Embryonic facial prominence (tissue), 1 donor: ENCODE measurements around the gene RYR3.
"Not testable (repeated sequence)": the region's sequence is repeated elsewhere in the genome, so short reads cannot be mapped to it uniquely, and the experiment has no call there.

Experiments used
- DNase-seq: peaks from one replicate; pipeline ENCODE4 v3.0.0-alpha.2; 2016; ENCODE audit errors: extremely low spot score

Gene RYR3

DNA sequence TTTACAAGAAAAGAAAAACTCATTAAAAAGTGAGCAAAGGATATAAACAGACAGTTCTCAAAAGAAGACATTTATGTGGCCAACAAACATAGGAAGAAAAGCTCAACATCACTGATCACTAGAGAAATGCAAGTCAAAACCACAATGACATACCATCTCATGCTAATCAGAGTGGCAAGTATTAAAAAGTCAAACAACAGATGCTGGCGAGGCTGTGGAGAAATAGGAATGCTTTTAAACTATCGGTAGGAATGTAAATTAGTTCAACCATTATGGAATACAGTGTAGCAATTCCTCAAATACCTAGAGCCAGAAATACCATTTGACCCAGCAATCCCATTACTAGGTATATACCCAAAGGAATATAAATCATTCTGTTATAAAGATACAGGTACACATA is 267.1 kb downstream of the RYR3 start:
- DNase-seq, result not testable (repeated sequence)

DNA sequence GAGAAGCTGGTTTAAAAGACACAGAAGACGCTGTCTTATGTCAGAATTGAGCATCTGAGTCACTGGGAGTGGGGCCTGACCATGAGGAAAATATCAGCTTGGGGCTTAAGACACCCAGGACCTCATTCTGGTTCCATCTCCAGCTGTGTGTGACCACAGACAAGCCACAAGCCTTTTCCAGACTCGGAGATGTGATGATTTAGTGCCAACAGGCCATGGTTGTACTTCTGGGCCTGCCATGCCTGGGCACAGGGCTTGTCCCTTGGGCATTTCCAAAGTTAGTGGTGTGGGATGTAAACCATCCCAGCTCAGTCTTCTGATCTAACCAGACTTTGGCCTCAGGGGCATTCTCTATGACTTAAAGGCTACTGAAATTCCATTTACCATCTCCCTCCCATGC is 269.8 kb downstream of the RYR3 start:
- no peak for DNase-seq

DNA sequence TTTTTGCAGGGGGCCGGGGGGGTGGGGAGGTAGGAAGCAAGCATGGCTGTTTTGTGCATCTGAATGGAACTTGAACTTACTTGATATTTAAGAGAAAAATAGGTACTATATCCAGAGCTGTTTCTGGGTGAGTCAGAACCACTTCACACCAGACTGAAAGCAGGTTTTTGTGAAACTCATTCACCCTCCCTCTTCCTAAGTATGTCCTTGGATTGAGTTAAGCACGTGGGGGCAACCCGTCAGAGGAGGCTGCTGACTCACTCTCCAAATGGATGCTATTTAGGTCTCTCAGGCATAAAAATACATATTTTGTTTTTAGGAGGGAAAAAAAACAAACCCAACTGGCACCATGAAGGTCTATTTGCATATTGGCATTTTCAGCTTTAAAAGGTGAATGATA is 270.3 kb downstream of the RYR3 start:
- DNase-seq, result no peak

DNA sequence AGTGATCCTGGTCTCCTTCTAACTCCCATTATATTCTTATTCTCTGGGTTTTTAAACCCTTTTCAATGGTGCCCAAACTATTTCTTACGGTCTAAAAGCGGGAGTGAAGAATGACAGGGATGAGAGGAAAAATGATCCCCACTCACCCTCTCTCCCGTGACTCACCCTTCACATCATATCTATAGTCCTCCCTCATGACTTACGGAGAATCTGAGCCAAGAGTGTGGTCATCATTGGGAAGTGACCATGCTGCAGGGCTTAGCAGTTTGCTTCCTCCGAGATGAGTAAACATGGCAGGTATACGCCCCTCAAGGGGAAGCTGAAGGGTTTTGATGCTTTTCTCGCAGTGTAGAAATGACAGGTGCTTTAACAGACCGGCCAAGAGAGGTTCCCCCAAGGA is 274.0 kb downstream of the RYR3 start:
- DNase-seq, result no peak

DNA sequence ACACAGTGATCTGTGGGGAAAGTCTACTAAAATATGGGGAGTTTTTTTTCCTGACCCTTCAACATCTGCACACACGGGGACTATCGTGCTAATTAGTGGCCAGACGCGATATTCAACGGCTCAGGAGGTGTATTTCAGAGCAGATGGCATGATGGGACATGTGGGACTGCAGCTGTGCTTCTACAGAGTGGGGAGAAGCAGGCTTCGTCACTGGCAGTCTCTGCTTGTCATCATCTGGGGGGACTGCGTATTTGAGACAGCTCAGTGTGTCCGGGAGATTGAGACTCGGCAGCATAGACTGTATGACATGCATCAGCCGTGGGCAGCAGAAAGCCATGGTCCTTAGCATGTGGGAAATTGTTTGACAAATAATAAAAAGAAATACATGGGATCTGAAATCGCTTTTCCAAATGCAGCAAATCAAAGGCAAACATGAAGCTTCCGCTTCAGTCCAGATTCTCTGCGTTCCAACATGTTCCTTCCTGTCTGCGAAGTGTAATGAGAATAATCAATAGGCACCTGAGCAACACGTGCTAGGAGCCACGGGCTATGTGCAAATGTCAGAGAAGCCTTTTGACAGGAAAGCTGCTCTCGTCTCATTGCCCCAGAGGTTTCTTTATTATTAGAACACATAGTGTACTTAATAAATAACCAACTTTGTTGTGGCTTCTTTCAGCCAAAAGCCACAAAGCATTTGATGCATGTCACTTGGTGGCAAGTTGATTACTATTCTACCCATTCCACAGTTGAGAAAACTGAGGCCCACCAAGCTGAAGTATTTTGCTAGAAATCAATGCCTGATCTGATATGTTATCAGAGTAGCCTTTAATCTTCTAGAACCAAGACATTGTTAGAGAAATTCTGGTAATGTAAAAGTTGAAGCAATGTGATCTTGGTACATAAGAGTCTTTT is 276.3 kb downstream of the RYR3 start:
- no peak for DNase-seq

DNA sequence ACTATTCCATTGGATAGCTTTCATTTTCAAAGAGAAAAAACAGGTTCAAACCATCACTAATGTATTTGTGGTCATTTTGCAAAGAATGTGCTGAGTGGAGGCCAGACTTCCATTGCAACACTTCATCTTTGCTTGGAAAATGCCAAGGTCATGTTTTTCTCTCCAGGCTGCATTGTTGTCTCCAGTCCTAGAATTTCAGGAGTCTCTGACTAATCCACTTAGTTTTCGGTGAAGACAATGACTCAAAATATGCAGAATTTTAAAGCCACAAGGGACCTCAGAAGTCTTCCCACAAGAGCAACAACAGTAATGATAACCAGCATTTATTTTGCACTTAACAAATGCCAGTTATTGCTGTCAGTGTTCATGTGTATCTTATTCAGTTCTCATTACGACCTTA is 277.0 kb downstream of the RYR3 start:
- no peak for DNase-seq

DNA sequence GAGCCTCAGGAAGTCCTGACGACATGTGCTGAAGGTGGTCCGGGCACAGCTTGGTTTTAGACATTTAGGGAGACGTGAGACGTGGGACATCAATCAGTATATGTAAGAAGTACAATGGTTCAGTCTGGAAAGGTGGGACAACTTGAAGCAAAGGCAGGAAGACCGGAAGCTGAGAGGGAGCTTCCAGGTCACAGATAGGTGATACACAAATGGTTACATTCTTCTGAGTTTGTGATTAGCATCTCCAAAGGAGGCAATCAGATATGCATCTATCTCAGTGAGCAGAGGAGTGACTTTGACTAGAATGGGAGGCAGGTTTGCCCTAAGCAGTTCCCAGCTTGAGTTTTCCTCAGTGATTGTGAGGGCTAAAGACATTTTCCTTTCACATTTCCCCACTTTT is 282.1 kb downstream of the RYR3 start:
- DNase-seq, result no peak

DNA sequence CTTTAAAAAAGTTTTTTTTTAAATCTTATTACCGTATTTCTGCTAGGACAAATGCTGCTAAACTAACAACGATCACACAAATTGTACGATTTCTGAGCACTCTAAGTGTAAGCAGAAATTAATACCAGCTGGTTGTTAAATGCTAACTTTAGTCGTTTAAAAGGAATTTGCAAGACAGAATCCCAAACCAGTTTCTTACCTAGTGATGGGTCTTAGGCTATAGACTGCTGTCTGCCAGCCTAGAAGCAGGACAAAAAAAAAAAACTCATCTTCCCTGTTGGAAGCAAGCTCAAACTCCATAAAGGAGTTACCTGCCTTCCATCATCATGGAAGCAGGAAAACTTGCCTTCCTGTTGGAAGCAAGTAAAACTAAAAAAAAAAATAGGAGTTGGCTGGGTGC is 287.6 kb downstream of the RYR3 start:
- DNase-seq, result not testable (repeated sequence)

DNA sequence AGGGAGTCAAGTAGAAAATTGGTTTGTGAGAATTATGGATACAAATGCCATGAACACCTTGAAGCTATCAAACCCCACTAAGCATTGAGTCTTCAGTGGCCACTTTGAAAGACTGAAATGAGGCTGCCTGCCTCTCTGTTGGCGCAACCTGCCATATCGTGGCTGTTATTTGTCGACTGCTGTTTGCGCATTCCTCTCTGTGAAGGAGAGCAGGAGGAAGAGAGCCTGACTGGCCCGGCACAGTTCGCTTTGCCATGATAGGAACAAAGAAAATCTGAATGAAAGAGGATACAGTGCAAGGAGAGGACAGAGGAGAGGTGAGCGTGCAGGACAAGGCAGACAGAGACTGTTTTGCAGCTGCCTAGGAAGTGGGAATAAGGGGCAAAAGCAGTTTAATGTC is 289.4 kb downstream of the RYR3 start:
- no peak for DNase-seq

DNA sequence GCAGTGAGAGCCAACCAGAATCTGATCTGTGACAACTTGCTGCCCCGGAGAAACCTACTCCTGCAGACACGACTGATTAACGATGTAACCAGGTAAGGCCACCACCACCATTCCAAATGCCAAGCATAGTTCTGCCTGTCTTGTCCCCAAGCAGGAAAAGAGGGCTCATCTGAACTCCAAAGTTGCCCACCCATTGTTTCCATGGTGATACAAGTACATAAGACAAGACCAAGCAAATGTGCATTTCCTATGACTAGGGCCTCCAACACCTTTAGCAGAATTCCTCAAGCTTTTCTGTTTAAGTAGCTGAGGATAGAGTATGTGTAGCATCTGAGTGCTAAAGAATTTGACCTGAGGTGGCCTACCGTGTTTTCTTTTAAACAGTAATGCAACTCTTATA is 290.7 kb downstream of the RYR3 start:
- DNase-seq, result no peak

DNA sequence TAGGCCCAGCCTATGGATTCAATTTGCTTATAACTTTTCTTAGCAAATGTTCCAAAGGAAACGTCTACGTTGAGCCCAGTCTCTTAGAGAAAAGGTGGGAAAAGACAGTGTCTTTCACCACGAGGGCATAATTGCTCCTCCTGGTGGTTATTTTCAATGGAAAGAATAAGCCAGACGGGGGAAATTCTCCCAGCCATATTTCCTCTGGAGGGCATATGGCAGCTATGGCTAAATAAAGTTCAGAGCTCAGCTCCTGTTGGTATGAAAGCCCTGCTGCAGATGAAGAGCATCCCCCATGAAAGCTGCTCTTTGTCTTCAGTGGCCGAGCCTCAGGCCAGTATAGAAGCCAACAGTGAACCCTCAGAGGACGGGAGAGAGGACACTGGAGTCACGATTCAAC is 297.9 kb downstream of the RYR3 start:
- no peak for DNase-seq

DNA sequence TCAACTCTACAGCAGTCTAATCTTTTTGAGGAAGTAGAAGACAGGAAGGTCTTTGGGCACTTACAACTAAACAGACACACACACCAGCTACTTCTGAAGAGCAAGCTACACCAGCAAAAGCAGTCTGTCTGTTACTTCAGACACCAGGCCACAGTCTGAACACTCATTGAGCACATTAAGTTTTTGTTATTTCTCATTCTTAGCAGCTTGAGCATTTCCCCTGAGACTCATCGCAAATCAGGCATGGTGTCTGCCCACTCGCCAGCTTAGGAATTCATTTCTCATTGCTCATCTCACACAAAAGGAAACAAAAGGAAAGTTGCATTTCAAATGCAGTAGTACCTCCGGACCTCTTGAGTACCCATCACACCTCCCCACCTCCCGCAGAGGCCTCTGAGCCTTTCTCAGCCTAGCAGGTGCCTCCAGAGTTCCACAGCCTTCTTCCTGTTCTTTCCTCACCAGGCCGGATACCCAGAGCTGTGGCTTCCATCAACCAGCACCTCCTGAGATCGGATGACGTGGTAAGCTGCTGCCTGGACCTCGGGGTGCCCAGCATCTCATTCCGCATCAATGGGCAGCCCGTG is 302.0 kb downstream of the RYR3 start:
- DNase-seq, result no peak

DNA sequence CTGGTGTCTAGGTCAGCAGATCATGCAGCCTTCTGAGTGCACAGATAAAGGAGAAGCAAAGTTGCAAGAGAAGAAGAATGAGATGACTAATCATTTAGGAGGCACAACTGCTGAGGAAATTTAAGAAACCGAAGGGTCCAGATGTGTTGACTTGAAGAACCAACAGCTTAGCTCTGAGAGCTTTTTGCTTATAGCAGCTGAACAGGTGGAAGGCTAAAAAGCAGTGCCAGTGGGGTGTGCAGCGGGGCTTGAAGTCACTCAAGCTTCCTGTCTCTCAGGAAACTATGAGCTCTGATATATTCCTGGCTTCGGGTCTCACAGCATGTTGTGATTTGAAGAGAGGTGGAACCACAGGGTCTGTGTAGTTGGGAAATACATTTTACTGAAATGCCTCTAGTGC is 305.7 kb downstream of the RYR3 start:
- DNase-seq, result no peak

DNA sequence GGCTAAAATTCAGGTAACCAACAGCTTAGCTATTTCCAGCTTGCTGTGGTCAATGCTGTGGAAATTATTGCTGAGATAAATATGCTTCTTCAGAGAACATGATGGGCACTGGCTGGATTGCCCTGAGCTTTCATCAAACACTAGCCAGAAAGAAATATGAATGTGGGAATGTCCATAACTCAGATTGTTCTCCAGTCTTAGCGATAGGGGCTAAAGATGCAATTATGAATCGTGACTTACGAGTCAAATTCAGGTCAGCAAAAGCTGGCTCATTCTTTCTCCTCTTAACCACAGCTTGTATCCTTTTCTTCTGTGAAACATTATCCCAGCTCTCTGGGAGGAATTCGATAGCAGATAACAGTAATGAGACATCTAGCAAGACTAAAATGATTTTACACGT is 307.6 kb downstream of the RYR3 start:
- no peak for DNase-seq

DNA sequence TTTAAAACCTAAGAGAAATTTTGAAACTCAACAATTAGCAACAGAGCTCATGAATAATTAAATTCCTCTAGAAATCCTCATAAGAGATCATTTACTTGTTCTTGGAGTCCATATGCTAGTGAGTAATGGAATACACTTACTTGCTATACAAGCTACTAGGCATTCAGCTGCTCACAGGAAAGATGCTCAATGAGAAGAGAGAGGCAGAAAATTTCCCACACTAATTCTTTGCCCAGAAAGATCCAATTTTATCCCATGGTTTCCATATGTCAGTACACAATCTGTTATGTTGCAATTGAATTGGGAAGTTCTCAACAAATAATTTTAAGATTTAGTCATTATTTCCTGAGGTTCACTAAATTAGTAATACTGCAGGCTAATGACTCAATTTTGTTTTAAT is 310.4 kb downstream of the RYR3 start:
- DNase-seq, result no peak

DNA sequence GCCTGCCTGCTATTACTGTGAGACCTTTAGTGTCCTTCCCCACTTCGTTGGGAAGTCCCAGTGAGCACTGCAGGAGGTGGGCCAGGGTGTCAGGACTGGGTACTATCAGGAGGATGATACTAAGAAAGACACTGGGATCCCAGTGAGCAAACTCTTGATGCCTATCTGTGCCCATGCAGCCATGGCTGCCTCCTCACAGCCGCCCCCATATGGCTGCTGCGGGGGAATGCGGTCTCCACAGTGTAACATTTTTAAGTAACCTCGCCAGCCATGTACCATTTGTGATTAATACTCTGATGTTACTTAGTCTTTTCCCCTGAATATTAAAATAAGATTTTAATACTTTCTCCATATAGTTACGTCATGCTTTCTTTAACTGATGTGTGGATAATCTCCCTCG is 312.2 kb downstream of the RYR3 start:
- no peak for DNase-seq

DNA sequence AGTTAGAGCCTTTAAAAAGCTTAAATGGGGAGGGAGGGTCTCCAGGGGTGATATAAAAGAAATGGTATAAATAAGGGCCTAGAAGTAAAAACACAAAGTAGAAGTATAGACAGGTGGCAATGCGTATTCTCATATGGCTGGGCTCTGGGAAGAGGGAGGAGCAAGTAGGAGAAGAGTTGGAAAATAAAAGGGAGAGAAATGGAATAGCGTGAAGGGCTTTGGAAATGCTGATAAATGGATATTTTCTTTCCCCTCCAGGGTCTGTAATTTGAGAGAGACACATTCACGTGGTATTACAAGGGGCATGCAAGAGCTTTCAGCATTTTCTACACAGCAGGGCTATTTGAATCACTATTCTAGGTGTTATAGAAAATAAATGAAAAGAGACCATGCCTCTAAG is 313.7 kb downstream of the RYR3 start:
- no peak for DNase-seq

DNA sequence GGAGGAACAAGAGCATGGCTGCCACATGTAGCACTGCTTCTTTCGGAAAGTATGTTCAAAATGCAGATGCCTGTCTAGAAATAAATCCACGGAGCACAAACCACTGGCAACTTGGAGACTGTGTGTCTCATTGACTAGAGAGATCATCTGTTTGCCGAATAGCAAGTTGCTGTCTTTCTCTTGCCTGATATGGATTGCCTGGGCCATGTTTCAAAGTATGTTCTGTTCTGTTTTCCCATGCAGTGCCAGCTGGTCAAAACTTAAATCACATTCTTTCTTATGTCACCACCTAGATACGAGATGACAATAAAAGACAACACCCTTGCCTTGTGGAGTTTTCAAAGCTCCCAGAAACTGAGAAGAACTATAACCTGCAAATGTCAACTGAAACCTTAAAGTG is 318.9 kb downstream of the RYR3 start:
- no peak for DNase-seq

DNA sequence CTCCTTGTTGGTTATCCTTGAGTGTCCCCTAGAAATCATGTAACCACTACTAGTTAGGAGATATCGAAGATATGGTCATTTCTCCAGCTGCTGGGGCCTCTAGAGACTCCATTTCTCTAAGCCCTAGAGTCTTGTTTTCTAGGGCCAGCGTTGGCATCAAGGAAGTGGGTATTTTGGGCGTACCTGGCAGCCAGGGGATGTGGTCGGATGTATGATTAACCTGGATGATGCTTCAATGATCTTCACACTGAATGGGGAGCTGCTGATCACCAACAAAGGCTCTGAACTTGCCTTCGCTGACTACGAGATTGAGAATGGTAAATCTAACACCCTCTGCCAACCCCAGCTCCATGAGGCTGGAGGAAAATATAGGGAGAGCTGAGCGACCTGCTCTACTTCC is 325.5 kb downstream of the RYR3 start:
- DNase-seq, result no peak

DNA sequence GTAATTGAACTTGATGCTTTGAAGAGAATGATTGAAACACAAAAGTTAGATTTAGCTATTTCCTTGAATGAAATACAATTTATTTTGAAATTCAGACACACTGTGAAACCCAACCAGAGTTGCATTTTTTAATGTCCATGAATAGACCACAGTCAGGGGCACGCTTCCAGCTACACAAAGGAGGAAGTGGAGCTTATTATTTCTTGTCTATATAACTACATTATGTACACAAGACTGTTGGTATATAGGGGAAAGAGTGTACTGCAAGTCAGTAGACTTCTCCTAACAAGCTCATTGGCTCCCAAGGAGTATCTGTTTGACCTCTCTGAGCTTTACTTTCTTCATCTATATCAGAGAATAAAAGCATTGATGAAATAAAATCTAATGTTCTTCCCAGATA is 326.2 kb downstream of the RYR3 start:
- DNase-seq, result no peak

DNA sequence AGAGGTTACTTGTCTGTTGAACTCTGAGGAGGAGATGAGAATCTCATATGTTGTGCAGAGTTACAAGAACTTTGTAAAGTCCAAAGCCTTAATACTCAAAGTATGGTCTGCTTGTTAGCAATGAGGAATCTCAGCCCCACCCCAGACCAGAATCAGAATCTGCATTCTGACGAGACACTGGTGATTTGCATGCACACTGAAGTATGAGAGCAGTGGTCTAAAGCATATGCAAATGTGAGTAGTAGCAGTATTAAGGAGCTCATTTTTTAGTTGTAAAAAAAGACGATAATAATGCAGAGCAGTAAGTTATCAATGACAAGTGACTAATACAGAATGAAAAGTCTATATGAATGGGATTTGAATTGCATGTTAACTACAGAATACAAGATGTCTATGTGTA is 327.7 kb downstream of the RYR3 start:
- DNase-seq, result no peak

DNA sequence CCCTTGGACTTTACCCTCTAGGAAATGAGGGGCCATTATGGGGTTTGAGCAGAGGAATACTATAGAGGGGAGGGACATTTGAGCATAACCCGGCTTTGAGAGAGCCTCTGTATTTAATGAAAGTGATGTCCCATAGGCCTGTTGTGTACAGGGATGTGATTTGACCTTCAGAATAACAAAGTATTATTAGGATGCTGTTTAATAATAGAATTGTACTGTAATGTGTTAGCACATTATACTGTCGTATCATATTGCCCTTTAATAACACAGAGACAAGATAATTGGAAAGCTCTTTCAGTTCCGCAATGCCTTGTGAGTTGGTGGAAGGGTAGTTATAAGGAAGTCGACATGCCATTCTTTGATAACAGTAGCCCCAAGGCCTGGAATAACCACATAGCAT is 328.3 kb downstream of the RYR3 start:
- DNase-seq, result no peak

DNA sequence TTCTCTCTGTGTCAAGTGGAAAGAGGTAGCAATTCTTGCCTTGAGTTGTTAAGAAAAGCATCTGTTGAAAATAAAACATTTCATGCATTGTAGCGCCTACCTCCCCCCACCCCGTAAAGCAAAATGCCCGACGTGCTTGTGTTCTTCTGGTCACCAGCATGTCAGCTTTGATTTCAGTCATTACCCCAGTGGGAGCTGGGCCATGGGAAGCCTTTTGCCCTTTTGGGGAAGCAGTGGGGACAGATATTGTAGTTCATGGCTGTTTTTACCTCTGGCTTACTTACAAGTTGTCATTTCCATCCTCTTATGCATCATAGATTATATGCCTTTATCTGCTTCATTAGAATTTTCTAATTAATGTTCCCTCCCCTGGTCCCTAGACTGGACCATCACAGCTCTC is 328.7 kb downstream of the RYR3 start:
- no peak for DNase-seq

DNA sequence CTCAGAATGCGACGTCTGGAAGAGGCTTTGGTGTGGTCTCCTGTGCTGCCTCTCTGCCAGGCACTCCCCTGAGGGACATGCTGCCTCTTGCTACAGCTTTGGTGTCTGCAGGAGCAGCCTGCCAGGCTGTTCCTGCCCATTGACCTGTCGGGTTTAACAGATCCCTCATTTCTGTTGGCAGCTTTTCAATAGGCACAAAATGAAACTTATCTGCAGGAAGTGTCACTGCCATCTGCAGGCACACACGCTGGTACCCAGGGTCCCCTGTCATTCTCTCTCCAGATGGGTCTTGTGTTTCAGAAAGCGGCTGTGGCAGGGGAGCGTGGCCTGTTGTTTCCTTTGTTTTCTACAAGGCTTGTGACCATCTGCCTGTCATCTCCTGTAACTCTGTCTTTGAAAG is 329.2 kb downstream of the RYR3 start:
- DNase-seq, result no peak
